ENCODE measurements around the gene SYT4.

SYT4 gene

DNA sequence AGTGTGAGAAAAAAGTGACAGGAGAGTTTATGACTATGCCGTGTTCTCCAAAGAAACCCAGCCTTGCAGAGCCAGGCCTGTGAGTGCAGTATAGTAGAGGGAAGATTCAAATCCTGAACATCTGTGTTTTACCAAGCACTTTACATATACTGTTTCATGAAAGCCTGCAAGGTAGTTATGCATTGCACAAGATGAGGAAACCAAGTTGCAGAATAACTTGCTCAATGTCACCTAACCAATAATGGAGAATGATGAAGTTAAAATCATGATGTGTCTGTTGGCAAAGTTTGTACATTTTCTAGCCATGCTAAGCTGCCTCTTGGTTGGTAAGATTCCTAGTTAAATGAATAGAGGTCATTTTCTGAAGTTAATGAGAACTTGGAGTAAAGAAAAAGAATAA lies 29.3 kb downstream of the SYT4 start:
- no peak overlapping the region for H3K4me3 ChIP-seq (replicated peaks; ENCODE audit: low read depth, low read length)
- TF ChIP-seq, protein P1, sequence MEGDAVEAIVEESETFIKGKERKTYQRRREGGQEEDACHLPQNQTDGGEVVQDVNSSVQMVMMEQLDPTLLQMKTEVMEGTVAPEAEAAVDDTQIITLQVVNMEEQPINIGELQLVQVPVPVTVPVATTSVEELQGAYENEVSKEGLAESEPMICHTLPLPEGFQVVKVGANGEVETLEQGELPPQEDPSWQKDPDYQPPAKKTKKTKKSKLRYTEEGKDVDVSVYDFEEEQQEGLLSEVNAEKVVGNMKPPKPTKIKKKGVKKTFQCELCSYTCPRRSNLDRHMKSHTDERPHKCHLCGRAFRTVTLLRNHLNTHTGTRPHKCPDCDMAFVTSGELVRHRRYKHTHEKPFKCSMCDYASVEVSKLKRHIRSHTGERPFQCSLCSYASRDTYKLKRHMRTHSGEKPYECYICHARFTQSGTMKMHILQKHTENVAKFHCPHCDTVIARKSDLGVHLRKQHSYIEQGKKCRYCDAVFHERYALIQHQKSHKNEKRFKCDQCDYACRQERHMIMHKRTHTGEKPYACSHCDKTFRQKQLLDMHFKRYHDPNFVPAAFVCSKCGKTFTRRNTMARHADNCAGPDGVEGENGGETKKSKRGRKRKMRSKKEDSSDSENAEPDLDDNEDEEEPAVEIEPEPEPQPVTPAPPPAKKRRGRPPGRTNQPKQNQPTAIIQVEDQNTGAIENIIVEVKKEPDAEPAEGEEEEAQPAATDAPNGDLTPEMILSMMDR (IDR thresholded peaks at IDR 0.05; ENCODE audit: insufficient read depth, low read length, poor library complexity, severe bottlenecking), result no peak
- H3K36me3 ChIP-seq (ENCODE audit: control insufficient read depth, insufficient read depth, low read length), result no peaks in the 10 kb centered on the region
- DNase-seq (ENCODE audit: extremely low read depth, insufficient read length), result no peak
- no peaks in the 10 kb centered on the region for H3K27me3 ChIP-seq (replicated peaks; ENCODE audit: control insufficient read depth, insufficient read depth, low read length)

- DNase-seq (ENCODE audit: extremely low read depth, insufficient read length), result no peak
- TF ChIP-seq, protein P1 (IDR thresholded peaks at IDR 0.05; ENCODE audit: insufficient read depth, low read length, poor library complexity, severe bottlenecking), result no peak
- H3K36me3 ChIP-seq (ENCODE audit: control insufficient read depth, insufficient read depth, low read length), result no peaks in the 10 kb centered on the region
- no peaks in the 10 kb centered on the region for H3K27me3 ChIP-seq (replicated peaks; ENCODE audit: control insufficient read depth, insufficient read depth, low read length)
- no peak overlapping the region for H3K4me3 ChIP-seq (replicated peaks; ENCODE audit: low read depth, low read length)
Measured at GRCh38 chr18:43238429-43238828, 38.9 kb downstream of the SYT4 start.

DNA sequence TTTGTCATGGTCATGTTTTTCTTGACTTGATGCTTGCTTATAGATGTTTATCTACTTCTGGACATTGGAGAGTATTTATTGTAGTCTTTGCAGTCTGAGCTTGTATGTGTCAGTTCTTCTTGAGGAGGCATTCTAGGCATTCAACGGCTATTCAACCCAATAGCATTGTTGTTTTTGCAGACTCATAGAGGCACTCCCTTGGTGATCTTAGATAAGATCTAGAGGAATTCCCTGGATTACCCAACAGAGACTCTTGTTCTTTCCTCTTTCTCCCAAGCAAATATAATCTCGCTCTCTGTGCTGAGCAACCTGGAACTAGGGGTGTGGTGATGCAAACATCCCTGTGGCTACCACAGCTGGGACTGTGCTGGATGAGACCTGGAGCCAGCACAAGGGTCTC lies 40.4 kb downstream of the SYT4 start:
- no peak overlapping the region for H3K4me3 ChIP-seq (replicated peaks; ENCODE audit: low read depth, low read length)
- H3K36me3 ChIP-seq (ENCODE audit: control insufficient read depth, insufficient read depth, low read length), result no peaks in the 10 kb centered on the region
- DNase-seq (ENCODE audit: extremely low read depth, insufficient read length), result no peak
- TF ChIP-seq, protein P1 (IDR thresholded peaks at IDR 0.05; ENCODE audit: insufficient read depth, low read length, poor library complexity, severe bottlenecking), result no peak
- no peaks in the 10 kb centered on the region for H3K27me3 ChIP-seq (replicated peaks; ENCODE audit: control insufficient read depth, insufficient read depth, low read length)

- Histone ChIP-seq H3K27me3 (replicated peaks; ENCODE audit: control insufficient read depth, insufficient read depth, low read length) (no peaks in the 10 kb centered on the region), H3K4me3 (replicated peaks; ENCODE audit: low read depth, low read length) (no peak overlapping the region), H3K36me3 (ENCODE audit: control insufficient read depth, insufficient read depth, low read length) (no peaks in the 10 kb centered on the region)
- no peak for DNase-seq (ENCODE audit: extremely low read depth, insufficient read length)
- TF ChIP-seq, protein P1 (IDR thresholded peaks at IDR 0.05; ENCODE audit: insufficient read depth, low read length, poor library complexity, severe bottlenecking), result no peak
Measured at GRCh38 chr18:43234889-43235288, 42.4 kb downstream of the SYT4 start.

- no peak overlapping the region for H3K4me3 ChIP-seq (replicated peaks; ENCODE audit: low read depth, low read length)
- TF ChIP-seq, protein P1 (IDR thresholded peaks at IDR 0.05; ENCODE audit: insufficient read depth, low read length, poor library complexity, severe bottlenecking), result no peak
- no peaks in the 10 kb centered on the region for H3K27me3 ChIP-seq (replicated peaks; ENCODE audit: control insufficient read depth, insufficient read depth, low read length)
- H3K36me3 ChIP-seq (ENCODE audit: control insufficient read depth, insufficient read depth, low read length), result no peaks in the 10 kb centered on the region
- no peak for DNase-seq (ENCODE audit: extremely low read depth, insufficient read length)
Measured at GRCh38 chr18:43222501-43222900, 54.8 kb downstream of the SYT4 start.

DNA sequence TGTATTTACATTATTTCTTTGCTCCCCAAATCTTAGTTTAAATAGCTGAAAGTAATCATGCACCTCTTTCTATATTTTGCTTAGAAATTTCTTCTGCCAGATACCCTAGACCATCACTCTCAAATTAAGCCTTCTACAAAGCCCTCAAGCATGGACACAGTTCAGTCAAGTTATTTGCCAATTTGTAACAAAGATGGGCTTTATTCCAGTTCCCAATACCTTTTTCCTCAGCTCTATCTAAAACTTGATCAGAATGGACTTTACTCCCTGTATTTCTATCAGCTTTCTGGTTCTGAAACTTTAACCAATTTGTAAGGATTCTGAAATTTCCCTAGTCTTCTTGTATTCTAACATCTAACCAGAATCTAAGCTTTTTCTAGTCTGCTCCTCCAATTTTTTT lies 56.6 kb downstream of the SYT4 start:
- TF ChIP-seq, protein P1 (IDR thresholded peaks at IDR 0.05; ENCODE audit: insufficient read depth, low read length, poor library complexity, severe bottlenecking), result no peak
- Histone ChIP-seq H3K36me3 (ENCODE audit: control insufficient read depth, insufficient read depth, low read length) (no peaks in the 10 kb centered on the region), H3K4me3 (replicated peaks; ENCODE audit: low read depth, low read length) (no peak overlapping the region), H3K27me3 (replicated peaks; ENCODE audit: control insufficient read depth, insufficient read depth, low read length) (no peaks in the 10 kb centered on the region)
- no peak for DNase-seq (ENCODE audit: extremely low read depth, insufficient read length)

Data from GM06990 (cell line).